ENCODE data around the gene LAX1. TPM values are rescaled to one million over a fixed set of nuclear protein-coding genes. Genes with fewer than 3 reads are reported as not detected.

The LAX1 gene
- polyA plus RNA-seq (ENCODE audit: low read depth in 6 of 6), result 1 to 10 TPM in 5 of 6 donors, not detected in 1; 3.8 to 9.3 (median 6.3) TPM

- no peaks in the 10 kb centered on the region for H3K9me3 Mint-ChIP-seq
- peak; percentile 88 to 91 for ATAC-seq (ENCODE audit: low read depth in 2 of 2)
- H3K36me3 Mint-ChIP-seq, result peaks cover 0 to 7% of the 10 kb centered on the region in 2 donors
- peak within 1 kb of the TSS; percentile 81 to 93 (median 87) for H3K4me3 Mint-ChIP-seq
- H3K27me3 Mint-ChIP-seq, result peaks cover 0 to 5% (median 0%) of the 10 kb centered on the region in 3 donors
- peaks cover 16 to 34% (median 18%) of the 10 kb centered on the region in 3 donors for H3K4me1 Mint-ChIP-seq
- peak within 1 kb of the TSS; percentile 68 to 93 (median 90) for H3K27ac Mint-ChIP-seq
- peak; percentile 35 for DNase-seq
Measured at GRCh38 chr1:203765029-203765837, at the start of gene LAX1. Gene LAX1, plus strand, starts transcription at chr1:203765183. Its CDS starts 383 bp downstream, at chr1:203765566.

- no peaks in the 10 kb centered on the region for H3K9me3 Mint-ChIP-seq
- no peaks in the 10 kb centered on the region for H3K27me3 Mint-ChIP-seq
- no peak for ATAC-seq (ENCODE audit: low read depth in 2 of 2)
- peak overlapping the region in 1 of 6 donors; percentile 49 for H3K27ac Mint-ChIP-seq
- DNase-seq, result no peak
- H3K4me1 Mint-ChIP-seq, result no peaks in the 10 kb centered on the region
- no peaks in the 10 kb centered on the region for H3K36me3 Mint-ChIP-seq
- H3K4me3 Mint-ChIP-seq, result no peak overlapping the region
Measured at GRCh38 chr1:203717120-203717519, 47.9 kb upstream of the LAX1 start.

GRCh38 chr1:203720242-203720641 lies 44.7 kb upstream of the LAX1 start:
- peaks cover 0 to 4% (median 0%) of the 10 kb centered on the region in 3 donors for H3K4me1 Mint-ChIP-seq

GRCh38 chr1:203722909-203723308 lies 42.1 kb upstream of the LAX1 start:
- H3K27me3 Mint-ChIP-seq, result peaks cover 0 to 4% (median 0%) of the 10 kb centered on the region in 3 donors
- H3K9me3 Mint-ChIP-seq, result no peaks in the 10 kb centered on the region
- peaks cover 0 to 4% (median 0%) of the 10 kb centered on the region in 3 donors for H3K4me1 Mint-ChIP-seq
- DNase-seq, result no peak
- no peak overlapping the region for H3K4me3 Mint-ChIP-seq
- no peak overlapping the region for H3K27ac Mint-ChIP-seq
- no peak for ATAC-seq (ENCODE audit: low read depth in 2 of 2)
- H3K36me3 Mint-ChIP-seq, result peaks cover 0 to 12% of the 10 kb centered on the region in 2 donors

More at GRCh38 chr1:203720242-203720641, 44.7 kb upstream of the LAX1 start:
- Mint-ChIP-seq H3K9me3 (no peaks in the 10 kb centered on the region), H3K4me3 (no peak overlapping the region), H3K27ac (peak overlapping the region in 2 of 6 donors; percentile 45 to 49), H3K36me3 (no peaks in the 10 kb centered on the region), H3K27me3 (no peaks in the 10 kb centered on the region)
- ATAC-seq (ENCODE audit: low read depth in 2 of 2) (no peak), DNase-seq (no peak)

GRCh38 chr1:203726417-203726867 lies 38.5 kb upstream of the LAX1 start:
- peak overlapping the region in 2 of 6 donors; percentile 4 to 40 for H3K27ac Mint-ChIP-seq

GRCh38 chr1:203733009-203733863 lies 31.7 kb upstream of the LAX1 start:
- peaks cover 0 to under 1% (median 0%) of the 10 kb centered on the region in 3 donors for H3K4me1 Mint-ChIP-seq
- H3K27ac Mint-ChIP-seq, result peak overlapping the region in 2 of 6 donors; percentile 4 to 54
- H3K9me3 Mint-ChIP-seq, result no peaks in the 10 kb centered on the region
- H3K4me3 Mint-ChIP-seq, result peak overlapping the region in 1 of 8 donors; percentile 11
- peaks cover 0 to 5% of the 10 kb centered on the region in 2 donors for H3K36me3 Mint-ChIP-seq
- DNase-seq (no peak), ATAC-seq (ENCODE audit: low read depth in 2 of 2) (no peak)
- H3K27me3 Mint-ChIP-seq, result no peaks in the 10 kb centered on the region

More at GRCh38 chr1:203726417-203726867, 38.5 kb upstream of the LAX1 start:
- peaks cover 0 to 4% (median 0%) of the 10 kb centered on the region in 3 donors for H3K27me3 Mint-ChIP-seq
- peaks cover 0 to 4% (median 0%) of the 10 kb centered on the region in 3 donors for H3K4me1 Mint-ChIP-seq
- DNase-seq (no peak), ATAC-seq (ENCODE audit: low read depth in 2 of 2) (no peak)
- peaks cover 0 to 12% of the 10 kb centered on the region in 2 donors for H3K36me3 Mint-ChIP-seq
- peak overlapping the region in 1 of 8 donors; percentile 42 for H3K4me3 Mint-ChIP-seq
- H3K9me3 Mint-ChIP-seq, result no peaks in the 10 kb centered on the region

GRCh38 chr1:203742436-203742835 lies 22.5 kb upstream of the LAX1 start:
- H3K4me3 Mint-ChIP-seq, result no peak overlapping the region
- ATAC-seq (ENCODE audit: low read depth in 2 of 2) (no peak), DNase-seq (no peak)
- H3K4me1 Mint-ChIP-seq, result peaks cover 14 to 24% (median 14%) of the 10 kb centered on the region in 3 donors
- no peak overlapping the region for H3K27ac Mint-ChIP-seq
- H3K27me3 Mint-ChIP-seq, result no peaks in the 10 kb centered on the region
- no peaks in the 10 kb centered on the region for H3K9me3 Mint-ChIP-seq
- peaks cover 0 to 7% of the 10 kb centered on the region in 2 donors for H3K36me3 Mint-ChIP-seq

GRCh38 chr1:203743091-203743571 lies 21.9 kb upstream of the LAX1 start:
- DNase-seq (no peak), ATAC-seq (ENCODE audit: low read depth in 2 of 2) (no peak)
- peak overlapping the region in 2 of 6 donors; percentile 34 to 64 for H3K27ac Mint-ChIP-seq
- no peaks in the 10 kb centered on the region for H3K9me3 Mint-ChIP-seq
- H3K36me3 Mint-ChIP-seq, result peaks cover 0 to 7% of the 10 kb centered on the region in 2 donors
- H3K4me3 Mint-ChIP-seq, result no peak overlapping the region
- peaks cover 14 to 24% (median 14%) of the 10 kb centered on the region in 3 donors for H3K4me1 Mint-ChIP-seq
- no peaks in the 10 kb centered on the region for H3K27me3 Mint-ChIP-seq

GRCh38 chr1:203744075-203744972 lies 20.7 kb upstream of the LAX1 start:
- peaks cover 0 to 7% of the 10 kb centered on the region in 2 donors for H3K36me3 Mint-ChIP-seq
- H3K4me1 Mint-ChIP-seq, result peaks cover 14 to 17% (median 14%) of the 10 kb centered on the region in 3 donors
- no peak for DNase-seq
- peak overlapping the region in 7 of 8 donors; percentile 1 to 71 (median 43) for H3K4me3 Mint-ChIP-seq
- no peaks in the 10 kb centered on the region for H3K9me3 Mint-ChIP-seq
- peak overlapping the region; percentile 2 to 92 (median 45) for H3K27ac Mint-ChIP-seq
- ATAC-seq (ENCODE audit: low read depth in 2 of 2), result peak; percentile 45 to 48
- H3K27me3 Mint-ChIP-seq, result no peaks in the 10 kb centered on the region

GRCh38 chr1:203746281-203746680 lies 18.7 kb upstream of the LAX1 start:
- H3K4me1 Mint-ChIP-seq, result peaks cover 14 to 15% (median 14%) of the 10 kb centered on the region in 3 donors
- H3K4me3 Mint-ChIP-seq, result no peak overlapping the region
- no peak for ATAC-seq (ENCODE audit: low read depth in 2 of 2)
- no peaks in the 10 kb centered on the region for H3K27me3 Mint-ChIP-seq
- H3K36me3 Mint-ChIP-seq, result no peaks in the 10 kb centered on the region
- H3K27ac Mint-ChIP-seq, result peak overlapping the region in 2 of 6 donors; percentile 44 to 91
- no peak for DNase-seq
- H3K9me3 Mint-ChIP-seq, result no peaks in the 10 kb centered on the region

GRCh38 chr1:203751051-203751450 lies 13.9 kb upstream of the LAX1 start:
- Mint-ChIP-seq H3K27ac (peak overlapping the region in 3 of 6 donors; percentile 3 to 68 (median 17)), H3K36me3 (no peaks in the 10 kb centered on the region), H3K4me3 (no peak overlapping the region), H3K27me3 (no peaks in the 10 kb centered on the region), H3K4me1 (peaks cover 20 to 36% (median 29%) of the 10 kb centered on the region in 3 donors), H3K9me3 (no peaks in the 10 kb centered on the region)
- DNase-seq, result no peak
- ATAC-seq (ENCODE audit: low read depth in 2 of 2), result no peak

All from naive B cell (primary cell).